A673 (cell line): ENCODE results near the gene SETD9.
A peak's percentile ranks its signal among the peaks of the same experiment; 100 is the strongest.

Experiments used
- CTCF ChIP-seq: fragments of 300-800, 200-600 bp; sonication (generic); conservative IDR thresholded peaks from 2 replicates; pipeline ENCODE4 v1.5.1; 2017; ENCODE audit warnings: low read depth, mild to moderate bottlenecking, antibody characterized with exemption, low read length, moderate library complexity, mixed read lengths
- EZH2 ChIP-seq: fragments of 200-600 bp; sonication (generic); IDR thresholded peaks from 2 replicates; pipeline ENCODE4 v1.6.1; 2017; ENCODE audit warnings: borderline replicate concordance, low read depth, mild to moderate bottlenecking, mixed read lengths, antibody characterized with exemption, low read length; ENCODE audit not compliant: poor library complexity, severe bottlenecking

- TF ChIP-seq CTCF (peak; percentile 72), EZH2 (no peak)
Measured at GRCh38 chr5:56900858-56901578, 8.4 kb upstream of the SETD9 start.
